HL-60/S4 treated with retinoic acid at 250 ng/mL for 4 days and 3 days (cell line): ENCODE measurements around the gene PNLIPRP3.
"Not testable (repeated sequence)": the region's sequence is repeated elsewhere in the genome, so short reads cannot be mapped to it uniquely, and the experiment has no call there.

Source experiments
- in situ Hi-C: fragments of 300-500 bp; cut with MboI; formaldehyde crosslinking; loops from 2 replicates; pipeline ENCODE4 v1.7.0; 2022; ENCODE audit warnings: low sequenced_read_pairs

Gene PNLIPRP3

GRCh38 chr10:116427671-116428070, at the start of gene PNLIPRP3:
PNLIPRP3 (plus strand) TSS chr10:116427847; CDS start chr10:116428013, 166 bp downstream.
- in situ Hi-C loops, result no loop called here

DNA sequence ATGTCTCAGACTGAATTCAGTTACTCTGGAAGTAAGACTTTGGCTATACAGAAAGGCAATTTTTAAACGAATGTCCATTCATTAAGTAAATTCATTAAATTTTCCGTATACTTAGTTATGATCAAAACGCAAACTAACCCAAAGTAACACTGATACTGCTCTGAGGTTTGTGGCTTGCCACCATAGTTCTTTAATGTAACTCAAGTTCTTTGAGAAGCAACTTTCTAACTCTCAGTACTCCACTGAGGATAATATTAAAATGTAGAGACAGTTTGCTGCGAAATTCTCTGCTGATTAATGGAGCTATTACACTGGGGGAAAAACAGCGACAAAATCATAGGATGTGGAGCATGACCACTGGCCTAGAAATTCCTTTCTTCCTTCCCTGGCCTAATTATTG, 45.4 kb upstream of the PNLIPRP3 start:
- in situ Hi-C loops, result no loop called here

- in situ Hi-C loops, result no loop called here
Measured at GRCh38 chr10:116385311-116385710, 42.3 kb upstream of the PNLIPRP3 start.

GRCh38 chr10:116385994-116386809, 41.4 kb upstream of the PNLIPRP3 start:
- in situ Hi-C loops, result no loop called here

DNA sequence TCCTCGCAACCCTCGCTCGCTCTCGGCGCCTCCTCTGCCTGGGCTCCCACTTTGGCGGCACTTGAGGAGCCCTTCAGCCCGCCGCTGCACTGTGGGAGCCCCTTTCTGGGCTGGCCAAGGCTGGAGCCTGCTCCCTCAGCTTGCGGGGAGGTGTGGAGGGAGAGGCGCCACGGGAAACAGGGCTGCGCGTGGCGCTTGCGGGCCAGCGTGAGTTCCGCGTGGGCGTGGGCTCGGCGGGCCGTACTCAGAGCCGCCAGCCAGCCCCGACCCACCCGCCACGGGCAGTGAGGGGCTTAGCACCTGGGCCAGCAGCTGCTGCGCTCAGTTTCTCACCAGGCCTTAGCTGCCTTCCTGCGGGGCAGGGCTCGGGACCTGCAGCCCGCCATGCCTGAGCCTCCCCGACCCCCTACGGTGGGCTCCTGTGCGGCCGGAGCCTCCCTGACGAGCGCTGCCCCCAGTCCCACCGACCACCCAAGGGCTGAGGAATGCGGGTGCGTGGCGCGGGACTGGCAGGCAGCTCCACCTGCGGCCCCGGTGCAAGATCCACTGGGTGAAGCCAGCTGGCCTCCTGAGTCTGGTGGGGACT, 34.3 kb upstream of the PNLIPRP3 start:
- in situ Hi-C loops, result not testable (repeated sequence)

DNA sequence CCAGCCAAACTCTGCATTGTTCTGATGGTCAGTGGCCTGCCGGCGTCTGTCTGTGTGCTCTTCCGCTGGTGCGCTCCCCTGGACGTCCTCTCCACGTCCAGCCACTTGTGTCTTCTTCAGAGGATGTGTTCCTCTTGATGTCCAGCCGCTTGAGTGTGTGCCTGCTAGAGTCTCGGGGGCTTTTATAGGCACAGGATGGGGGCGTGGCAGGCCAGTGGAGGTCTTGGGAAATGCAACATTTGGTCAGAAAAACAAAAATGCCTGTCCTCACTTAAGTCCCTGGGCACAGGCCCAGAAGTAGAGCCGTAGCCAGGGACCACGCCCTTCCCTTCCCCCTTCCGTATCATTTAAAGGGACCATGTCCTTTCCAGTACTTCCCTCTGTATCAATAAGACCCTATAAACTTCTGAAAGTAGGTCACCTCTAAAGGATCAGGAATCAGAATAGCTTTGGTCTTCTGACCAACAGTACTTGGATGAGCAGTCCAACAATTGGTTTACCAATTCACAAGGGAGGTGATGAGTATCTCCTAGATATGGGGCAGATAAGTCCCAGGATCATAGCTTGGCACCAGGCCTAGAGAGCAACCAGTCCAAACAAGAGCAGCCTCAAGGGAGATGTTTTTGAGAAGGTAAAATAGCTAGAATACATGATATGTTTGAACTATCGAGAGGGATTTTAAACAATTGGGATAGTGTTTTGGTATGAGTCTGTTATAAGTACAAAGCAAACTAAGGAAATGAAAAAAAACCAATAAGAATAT, 32.2 kb upstream of the PNLIPRP3 start:
- in situ Hi-C loops, result no loop called here

GRCh38 chr10:116398224-116398623, 29.4 kb upstream of the PNLIPRP3 start:
- in situ Hi-C loops, result no loop called here

DNA sequence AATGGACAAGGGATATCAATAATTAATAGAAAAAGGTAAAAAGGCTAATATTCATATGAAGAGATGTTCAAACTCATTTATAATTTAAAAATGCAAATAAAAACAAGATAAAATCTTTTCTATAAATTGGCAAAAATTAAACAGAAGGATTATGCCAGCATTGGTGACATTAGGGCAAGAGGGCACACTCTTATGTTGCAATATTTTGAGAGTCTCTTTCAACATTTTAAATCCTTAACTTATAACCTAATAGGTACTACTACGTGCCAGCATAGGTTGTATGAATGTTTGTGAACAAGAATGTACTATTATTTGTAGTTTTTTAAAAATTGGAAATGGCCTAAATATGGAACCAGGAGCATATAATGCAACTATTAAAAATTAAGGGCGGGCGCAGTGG, 24.8 kb upstream of the PNLIPRP3 start:
- in situ Hi-C loops, result no loop called here

- in situ Hi-C loops, result no loop called here
Measured at GRCh38 chr10:116403740-116404250, 23.9 kb upstream of the PNLIPRP3 start.

DNA sequence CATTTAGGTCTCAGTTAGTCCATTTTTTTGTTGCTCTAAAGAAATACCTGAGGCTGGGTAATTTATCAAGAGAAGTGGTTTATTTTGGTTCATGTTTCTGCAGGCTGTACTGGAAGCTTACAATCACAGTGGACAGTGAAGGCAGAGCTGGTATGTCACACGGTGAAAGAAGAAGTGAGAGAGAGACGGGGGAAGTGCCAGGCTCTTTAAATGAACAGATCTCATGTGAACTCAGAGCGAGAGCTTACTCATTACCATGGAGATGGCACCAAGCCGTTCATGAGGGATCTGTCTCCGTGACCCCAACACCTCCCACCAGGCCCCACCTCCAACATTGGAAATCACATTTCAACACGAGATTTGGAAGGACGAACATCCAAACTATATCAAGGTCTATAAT, 18.9 kb upstream of the PNLIPRP3 start:
- in situ Hi-C loops, result no loop called here

- in situ Hi-C loops, result no loop called here
Measured at GRCh38 chr10:116410351-116410750, 17.3 kb upstream of the PNLIPRP3 start.

- in situ Hi-C loops, result no loop called here
Measured at GRCh38 chr10:116417821-116418220, 9.8 kb upstream of the PNLIPRP3 start.

GRCh38 chr10:116418389-116418788, 9.3 kb upstream of the PNLIPRP3 start:
- in situ Hi-C loops, result no loop called here

- in situ Hi-C loops, result no loop called here
Measured at GRCh38 chr10:116421815-116422214, 5.8 kb upstream of the PNLIPRP3 start.

DNA sequence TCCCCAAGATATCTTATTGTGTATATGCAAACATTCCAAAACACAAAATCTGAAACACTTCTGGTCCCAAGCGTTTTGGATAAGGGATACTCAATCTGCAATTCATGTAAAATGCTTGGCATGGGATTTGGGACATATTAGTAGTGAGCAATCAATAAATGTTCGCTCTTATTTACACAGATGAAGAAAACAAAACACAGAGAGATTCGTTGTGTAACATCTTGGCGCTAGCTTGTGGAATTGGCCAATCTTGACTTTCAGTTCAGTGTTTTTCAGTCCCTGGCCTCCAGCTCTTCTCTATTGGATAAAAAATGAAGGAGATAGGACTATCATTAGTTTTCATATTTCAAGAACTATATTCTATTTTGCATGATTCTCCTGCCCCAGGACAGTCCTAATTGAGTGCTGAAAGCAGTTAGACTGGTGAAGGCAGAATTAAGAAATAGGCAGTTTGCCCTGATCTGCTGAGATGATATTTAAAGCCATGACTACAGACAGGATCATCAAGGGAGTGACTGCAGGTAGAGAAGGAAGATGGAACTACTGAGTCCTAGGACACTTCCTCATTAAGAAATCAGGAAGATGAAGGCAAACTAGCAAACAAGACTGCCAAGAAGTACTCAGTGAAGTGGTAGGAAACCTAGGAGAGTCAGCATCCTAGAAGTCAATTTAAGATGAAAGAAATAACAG, 1.8 kb downstream of the PNLIPRP3 start:
- in situ Hi-C loops, result no loop called here

DNA sequence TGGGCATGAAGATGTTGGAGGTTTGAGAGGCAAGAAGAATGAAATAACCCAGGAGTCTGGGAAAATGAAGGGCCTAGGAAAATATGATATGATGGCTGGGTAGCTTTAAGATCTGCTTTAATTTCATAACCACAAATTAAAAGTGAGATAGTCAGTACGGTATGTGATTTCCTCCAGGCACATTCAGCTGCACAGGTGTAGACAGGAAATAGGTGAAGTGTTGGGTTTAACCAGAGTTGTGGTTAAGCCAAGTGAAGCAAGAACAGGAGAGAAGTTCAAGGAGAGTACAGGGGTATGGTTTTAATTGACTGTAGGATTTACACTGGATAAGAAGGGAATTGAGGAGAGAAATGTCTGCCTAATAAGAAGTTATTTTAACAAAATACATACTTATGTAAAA, 2.6 kb downstream of the PNLIPRP3 start:
- in situ Hi-C loops, result no loop called here

- in situ Hi-C loops, result no loop called here
Measured at GRCh38 chr10:116431598-116431997, 4.0 kb downstream of the PNLIPRP3 start.

DNA sequence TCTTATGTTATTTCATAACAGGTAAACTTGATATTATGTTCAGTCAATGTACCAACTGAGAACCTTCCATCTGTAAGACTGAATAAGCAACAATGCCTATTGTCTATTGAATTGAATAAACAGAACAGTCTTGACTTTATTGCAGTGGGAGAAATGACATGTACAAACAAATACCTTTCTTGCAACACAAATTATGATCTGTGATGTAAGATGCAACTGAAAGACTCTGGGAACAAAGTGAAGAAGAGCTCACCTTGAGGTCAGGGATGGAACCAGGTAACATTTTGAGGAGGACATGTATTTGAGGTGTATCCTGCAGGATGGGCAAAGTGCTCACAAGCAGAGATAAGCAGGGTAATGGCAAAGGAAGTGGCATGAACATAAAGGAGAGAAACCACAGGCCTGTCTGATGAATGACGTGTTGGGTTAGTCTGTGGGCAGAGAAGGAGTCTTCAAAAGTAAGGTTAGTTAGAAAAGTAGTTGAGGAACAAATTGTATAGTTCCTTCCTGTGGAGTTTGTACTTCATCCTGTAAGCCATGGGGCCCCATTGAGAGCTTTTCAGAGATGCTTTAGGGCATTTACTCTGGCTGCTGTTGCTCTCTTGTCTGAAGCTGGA, 9.5 kb downstream of the PNLIPRP3 start:
- in situ Hi-C loops, result no loop called here

DNA sequence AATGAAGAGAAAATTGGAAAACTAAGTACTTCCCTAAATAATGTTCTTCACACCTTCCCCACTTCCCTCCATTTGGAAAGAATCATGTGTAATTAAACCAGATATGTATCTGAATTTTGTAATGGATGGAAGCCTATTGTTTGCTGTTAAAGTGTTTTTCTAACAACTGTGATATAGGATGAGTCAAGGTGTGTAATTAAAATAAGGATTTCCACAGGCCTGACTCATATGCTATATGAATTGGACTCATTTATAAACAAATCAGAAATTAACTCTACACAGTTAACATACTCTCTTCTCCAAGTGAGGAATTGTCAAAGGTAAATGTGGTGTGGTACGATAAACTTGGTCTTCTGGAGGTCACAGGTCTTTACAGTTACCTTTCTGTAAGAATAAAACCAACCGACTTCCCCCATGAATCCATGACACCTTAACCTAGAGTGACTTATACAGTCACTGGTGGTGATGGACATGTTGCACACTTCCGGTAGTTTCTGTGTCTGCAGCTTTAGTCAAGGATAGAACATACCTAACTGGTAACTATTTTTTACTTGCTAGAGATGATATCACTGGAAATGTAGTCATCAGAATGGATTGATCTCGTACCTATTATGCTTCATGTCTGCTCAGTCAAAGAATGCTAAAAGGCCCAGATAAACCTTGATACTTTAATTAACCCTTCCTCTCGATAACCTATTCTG, 12.8 kb downstream of the PNLIPRP3 start:
- in situ Hi-C loops, result no loop called here
